ENCODE data around the gene FASLG. TPM values are rescaled to one million over a fixed set of nuclear protein-coding genes. Genes with fewer than 3 reads are reported as not detected.
"Not testable (repeated sequence)": the region's sequence is repeated elsewhere in the genome, so short reads cannot be mapped to it uniquely, and the experiment has no call there.

The FASLG gene
- total RNA-seq, 6 experiments from 2014 or later = not detected

GRCh38 chr1:172616636-172617035 is 42.3 kb upstream of the FASLG start:
- H3K4me3 Mint-ChIP-seq = no peak overlapping the region
- H3K27me3 Mint-ChIP-seq (ENCODE audit: insufficient read depth) = peaks cover 2% of the 10 kb centered on the region; the same call in 1 of the 2 replicates
- H3K27ac Mint-ChIP-seq = no peak overlapping the region
- no peak for TF ChIP-seq CTCF (IDR thresholded peaks at IDR 0.05)
- no peak for DNase-seq
- H3K36me3 Mint-ChIP-seq (ENCODE audit: low read depth) = peaks cover 67% of the 10 kb centered on the region
- H3K9me3 Mint-ChIP-seq = peaks cover 62% of the 10 kb centered on the region
- H3K4me1 Mint-ChIP-seq (ENCODE audit: low read depth) = peaks cover 5% of the 10 kb centered on the region; the same call in 1 of the 2 replicates

- H3K27me3 Mint-ChIP-seq (ENCODE audit: insufficient read depth); H3K4me3 Mint-ChIP-seq; DNase-seq; H3K4me1 Mint-ChIP-seq (ENCODE audit: low read depth); H3K27ac Mint-ChIP-seq: not testable (repeated sequence)
- Mint-ChIP-seq H3K36me3 (ENCODE audit: low read depth) (peaks cover 64% of the 10 kb centered on the region), H3K9me3 (peaks cover 59% of the 10 kb centered on the region)
Observed at GRCh38 chr1:172620603-172621002, 38.3 kb upstream of the FASLG start.

GRCh38 chr1:172622541-172622940 is 36.4 kb upstream of the FASLG start:
- Mint-ChIP-seq H3K36me3 (ENCODE audit: low read depth) (peaks cover 46% of the 10 kb centered on the region), H3K4me1 (ENCODE audit: low read depth) (peaks cover 4% of the 10 kb centered on the region), H3K27me3 (ENCODE audit: insufficient read depth) (peaks cover 2% of the 10 kb centered on the region; the same call in 1 of the 2 replicates), H3K4me3 (no peak overlapping the region), H3K9me3 (peaks cover 39% of the 10 kb centered on the region), H3K27ac (no peak overlapping the region)
- DNase-seq = no peak
- no peak for TF ChIP-seq CTCF (IDR thresholded peaks at IDR 0.05)

- H3K36me3 Mint-ChIP-seq (ENCODE audit: low read depth) = peaks cover 34% of the 10 kb centered on the region
- H3K27me3 Mint-ChIP-seq (ENCODE audit: insufficient read depth) = peaks cover 2% of the 10 kb centered on the region; the same call in 1 of the 2 replicates
- no peak overlapping the region for H3K4me3 Mint-ChIP-seq
- peaks cover 27% of the 10 kb centered on the region for H3K9me3 Mint-ChIP-seq
- peaks cover 12% of the 10 kb centered on the region for H3K4me1 Mint-ChIP-seq (ENCODE audit: low read depth)
- no peak for TF ChIP-seq CTCF (IDR thresholded peaks at IDR 0.05)
- H3K27ac Mint-ChIP-seq = no peak overlapping the region
- DNase-seq = no peak
Observed at GRCh38 chr1:172623748-172624147, 35.2 kb upstream of the FASLG start.

- Mint-ChIP-seq H3K36me3 (ENCODE audit: low read depth) (peaks cover 9% of the 10 kb centered on the region; the same call in 1 of the 2 replicates), H3K27ac (no peak overlapping the region), H3K4me1 (ENCODE audit: low read depth) (peaks cover 37% of the 10 kb centered on the region), H3K4me3 (no peak overlapping the region), H3K27me3 (ENCODE audit: insufficient read depth) (no peaks in the 10 kb centered on the region), H3K9me3 (peaks cover 4% of the 10 kb centered on the region; the same call in 1 of the 2 replicates)
- no peak for DNase-seq
- TF ChIP-seq CTCF (IDR thresholded peaks at IDR 0.05) = no peak
Observed at GRCh38 chr1:172626845-172627244, 32.1 kb upstream of the FASLG start.

GRCh38 chr1:172627702-172628101 is 31.2 kb upstream of the FASLG start:
- peaks cover 43% of the 10 kb centered on the region for H3K4me1 Mint-ChIP-seq (ENCODE audit: low read depth)
- peaks cover 7% of the 10 kb centered on the region; the same call in 1 of the 2 replicates for H3K36me3 Mint-ChIP-seq (ENCODE audit: low read depth)
- H3K27ac Mint-ChIP-seq = no peak overlapping the region
- no peak for DNase-seq
- no peak overlapping the region for H3K4me3 Mint-ChIP-seq
- H3K9me3 Mint-ChIP-seq = no peaks in the 10 kb centered on the region
- TF ChIP-seq CTCF (IDR thresholded peaks at IDR 0.05) = no peak
- no peaks in the 10 kb centered on the region for H3K27me3 Mint-ChIP-seq (ENCODE audit: insufficient read depth)
